ENCODE results near the gene CMPK2.

The CMPK2 gene

GRCh38 chr2:6812857-6813530, 52.7 kb downstream of the CMPK2 start:
- no peak for DNase-seq

- DNase-seq = no peak
Measured at GRCh38 chr2:6810961-6811360, 54.7 kb downstream of the CMPK2 start.

- DNase-seq = no peak
Measured at GRCh38 chr2:6808426-6808825, 57.3 kb downstream of the CMPK2 start.

- no peak for DNase-seq
Measured at GRCh38 chr2:6806604-6807003, 59.1 kb downstream of the CMPK2 start.

GRCh38 chr2:6800553-6800952, 65.2 kb downstream of the CMPK2 start:
- no peak for DNase-seq
